Neuronal stem cell (in vitro differentiated cells): Measurements from ENCODE around the gene MSS51.

Experiments used
- DNase-seq: peaks from one replicate; pipeline ENCODE4 v3.0.0-alpha.2; 2013; ENCODE audit warnings: low spot score
- H2AFZ ChIP-seq: one replicate; pipeline ENCODE4 v1.6.1; 2013; ENCODE audit warnings: mild to moderate bottlenecking, low read length, inconsistent platforms
- H2AK5ac ChIP-seq: 2 replicates; pipeline ENCODE4 v1.6.1; 2013; ENCODE audit warnings: low read depth, mild to moderate bottlenecking, inconsistent platforms, low read length, moderate library complexity, mixed read lengths
- H2BK120ac ChIP-seq: 2 replicates; pipeline ENCODE4 v1.6.1; 2013; ENCODE audit warnings: low read depth, mild to moderate bottlenecking, inconsistent platforms, low read length, moderate library complexity, mixed read lengths
- H2BK12ac ChIP-seq: one replicate; pipeline ENCODE4 v1.6.1; 2013; ENCODE audit warnings: low read length, inconsistent platforms
- H2BK15ac ChIP-seq: 2 replicates; pipeline ENCODE4 v1.6.1; 2013; ENCODE audit warnings: mild to moderate bottlenecking, low read length, inconsistent platforms, mixed read lengths
- H2BK5ac ChIP-seq: one replicate; pipeline ENCODE4 v1.6.1; 2013; ENCODE audit warnings: inconsistent platforms, mild to moderate bottlenecking, low read length, moderate library complexity
- H3K14ac ChIP-seq: one replicate; pipeline ENCODE4 v1.6.1; 2013; ENCODE audit warnings: low read length, inconsistent platforms
- H3K18ac ChIP-seq: 2 replicates; pipeline ENCODE4 v1.6.1; 2013; ENCODE audit warnings: low read length, inconsistent platforms
- H3K23ac ChIP-seq: 2 replicates; pipeline ENCODE4 v1.6.1; 2013; ENCODE audit warnings: low read depth, mild to moderate bottlenecking, mixed read lengths, low read length, inconsistent platforms; ENCODE audit not compliant: poor library complexity
- H3K27ac ChIP-seq: replicated peaks from 3 replicates; pipeline ENCODE4 v1.5.1; 2013; ENCODE audit warnings: low read length, inconsistent platforms
- H3K27me3 ChIP-seq, 3 experiments: 2 replicates each; pipeline ENCODE4 v1.6.1; 2013; ENCODE audit warnings: low read length in 3 of 3, mild to moderate bottlenecking in 2 of 3, inconsistent platforms in 1 of 3, low read depth in 1 of 3, mixed read lengths in 1 of 3, moderate library complexity in 1 of 3; ENCODE audit not compliant: control insufficient read depth in 3 of 3, insufficient read depth in 3 of 3
- H3K36me3 ChIP-seq, 2 donors: replicated peaks in 1 of 2; 2 replicates each; pipeline ENCODE4 v1.6.1; 2013; ENCODE audit warnings: low read length in 2 of 2; ENCODE audit not compliant: control insufficient read depth in 2 of 2, insufficient read depth in 2 of 2
- H3K4ac ChIP-seq: 2 replicates; pipeline ENCODE4 v1.6.1; 2013; ENCODE audit warnings: inconsistent platforms, mild to moderate bottlenecking, low read length, moderate library complexity
- H3K4me1 ChIP-seq, 2 donors: 1 replicate in 1 of 2; 2 replicates in 1 of 2; pipeline ENCODE4 v1.6.1; 2013; ENCODE audit warnings: low read length in 2 of 2, low read depth in 1 of 2; ENCODE audit not compliant: control insufficient read depth in 2 of 2, insufficient read depth in 1 of 2
- H3K4me2 ChIP-seq: one replicate; pipeline ENCODE4 v1.6.1; 2013; ENCODE audit warnings: mild to moderate bottlenecking, low read length, inconsistent platforms; ENCODE audit not compliant: insufficient read depth, poor library complexity, severe bottlenecking
- H3K4me3 ChIP-seq, 2 donors: 2 replicates each; pipeline ENCODE4 v1.5.1; 2013; ENCODE audit warnings: low read length in 2 of 2, mild to moderate bottlenecking in 2 of 2, inconsistent platforms in 1 of 2, moderate library complexity in 1 of 2
- H3K79me1 ChIP-seq: one replicate; pipeline ENCODE4 v1.6.1; 2013; ENCODE audit warnings: low read depth, mild to moderate bottlenecking, inconsistent platforms, low read length, moderate library complexity
- H3K9ac ChIP-seq: one replicate; pipeline ENCODE4 v1.6.1; 2013; ENCODE audit warnings: mild to moderate bottlenecking, low read depth, low read length, inconsistent platforms; ENCODE audit not compliant: poor library complexity
- H3K9me3 ChIP-seq, 2 donors: replicated peaks in 1 of 2; 2 replicates each; pipeline versions ENCODE3 to v1.6.1; 2013; ENCODE audit warnings: low read length in 2 of 2, mild to moderate bottlenecking in 2 of 2, inconsistent platforms in 1 of 2, low read depth in 1 of 2, mixed read lengths in 1 of 2, moderate library complexity in 1 of 2; ENCODE audit not compliant: control insufficient read depth in 2 of 2, insufficient read depth in 1 of 2
- H4K8ac ChIP-seq: one replicate; pipeline ENCODE4 v1.6.1; 2013; ENCODE audit warnings: low read depth, mild to moderate bottlenecking, inconsistent platforms, low read length, moderate library complexity
- H4K91ac ChIP-seq: one replicate; pipeline ENCODE4 v1.6.1; 2013; ENCODE audit warnings: low read length, low read depth, mild to moderate bottlenecking, inconsistent platforms; ENCODE audit not compliant: poor library complexity
- WGBS, 2 donors: extraction: QIAGEN DNeasy Blood & Tissue Kit; methylation state at CpG; one replicate each; pipeline ENCODE4 v1.1.7; 2013; ENCODE audit warnings: missing lambda C conversion rate in 2 of 2, mixed read lengths in 1 of 2; ENCODE audit not compliant: insufficient read length in 2 of 2, insufficient replicate concordance in 1 of 2; ENCODE audit errors: extremely low coverage in 2 of 2; 5-methylcytosine and 5-hydroxymethylcytosine counted together

Gene MSS51

DNA sequence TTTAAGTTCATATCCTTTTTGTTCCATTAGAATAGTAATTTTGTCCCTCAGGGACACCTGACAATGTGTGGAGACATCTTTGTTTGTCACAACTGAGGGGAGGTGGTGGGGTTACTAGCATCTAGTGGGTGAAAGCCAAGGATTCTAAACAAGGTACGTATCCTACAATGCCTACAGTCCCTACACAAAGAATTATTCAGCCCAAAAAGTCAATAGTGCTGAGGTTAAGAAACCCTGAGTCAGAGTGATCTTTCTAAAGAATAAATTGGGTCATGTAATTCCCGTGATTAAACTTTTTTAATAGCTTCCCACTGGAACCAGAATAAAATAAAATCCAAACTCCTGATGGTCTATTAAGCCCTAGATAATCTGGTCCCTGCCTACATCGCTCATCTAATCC lies 16.8 kb downstream of the MSS51 start:
- no peak for DNase-seq
- Histone ChIP-seq H2AFZ (no peak overlapping the region), H3K4me2 (no peak overlapping the region)

DNA sequence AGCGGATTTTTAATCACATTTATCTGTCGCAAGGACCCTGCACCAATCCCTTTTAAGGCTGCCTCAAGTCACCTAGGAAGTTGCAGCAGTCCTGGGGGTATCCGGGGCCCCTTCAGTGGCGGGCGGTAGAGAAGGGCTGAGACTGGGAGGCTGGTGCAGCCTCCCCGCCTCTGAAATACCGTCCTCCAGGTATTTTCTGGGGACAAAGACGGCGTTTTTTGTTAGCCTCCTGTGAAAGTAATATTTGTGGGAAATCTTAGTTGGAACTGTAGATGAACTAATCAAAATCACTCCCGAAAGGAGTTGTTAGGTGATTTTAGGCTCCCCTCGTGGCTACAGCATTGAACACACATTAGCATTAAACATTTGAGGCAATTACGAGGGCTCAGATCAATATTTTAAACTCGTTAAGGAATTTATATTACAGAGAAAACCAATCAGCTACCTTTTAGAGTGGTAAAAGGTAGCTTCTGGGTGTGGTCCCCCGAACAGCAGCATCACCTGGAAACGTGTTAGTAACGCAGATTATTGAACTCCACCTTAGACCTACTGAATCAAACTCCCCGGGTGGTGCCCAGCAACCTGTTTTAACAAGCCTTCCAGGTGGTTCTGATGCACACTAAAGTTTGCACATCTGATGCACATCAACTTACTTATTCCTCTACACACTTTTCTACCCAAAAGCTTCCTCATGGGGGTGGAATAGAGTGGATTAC lies 19.0 kb downstream of the MSS51 start:
- no peak overlapping the region for H3K4ac ChIP-seq
- peak overlapping the region; percentile 55 for H3K4me2 ChIP-seq
- H2BK12ac ChIP-seq: no peak overlapping the region
- no peak overlapping the region for H4K8ac ChIP-seq
- H2BK5ac ChIP-seq: peak overlapping the region; percentile 75
- H2BK15ac ChIP-seq: no peak overlapping the region
- H3K14ac ChIP-seq: no peak overlapping the region
- peaks cover 4 to 5% of the 10 kb centered on the region in 2 donors for H3K4me1 ChIP-seq
- no peaks in the 10 kb centered on the region for H3K27me3 ChIP-seq
- peak overlapping the region; percentile 6 for H3K18ac ChIP-seq
- no peak for DNase-seq
- no peak overlapping the region for H4K91ac ChIP-seq
- H3K36me3 ChIP-seq: no peaks in the 10 kb centered on the region
- no peaks in the 10 kb centered on the region for H3K79me1 ChIP-seq
- no peak overlapping the region for H3K9ac ChIP-seq
- peak overlapping the region; percentile 99 for H3K23ac ChIP-seq
- no peak overlapping the region for H2AK5ac ChIP-seq
- no peaks in the 10 kb centered on the region for H3K9me3 ChIP-seq
- no CpG with 5 or more reads among the region's 17 CpGs for WGBS, 2 donors
- H2BK120ac ChIP-seq: no peak overlapping the region
- H3K27ac ChIP-seq: no peak overlapping the region
- peak overlapping the region; percentile 98 for H2AFZ ChIP-seq
- H3K4me3 ChIP-seq: peak overlapping the region; percentile 78 to 83

More for the DNA sequence above, 16.8 kb downstream of the MSS51 start:
- no peak overlapping the region for H2BK120ac ChIP-seq
- H4K8ac ChIP-seq: no peak overlapping the region
- no peak overlapping the region for H3K23ac ChIP-seq
- no peak overlapping the region for H2BK15ac ChIP-seq
- H3K36me3 ChIP-seq: no peaks in the 10 kb centered on the region
- no peak overlapping the region for H2BK12ac ChIP-seq
- H3K14ac ChIP-seq: no peak overlapping the region
- H3K9me3 ChIP-seq: no peaks in the 10 kb centered on the region
- peaks cover 4 to 5% of the 10 kb centered on the region in 2 donors for H3K4me1 ChIP-seq
- no peak overlapping the region for H2BK5ac ChIP-seq
- H2AK5ac ChIP-seq: no peak overlapping the region
- no peak overlapping the region for H4K91ac ChIP-seq
- H3K4ac ChIP-seq: no peak overlapping the region
- H3K18ac ChIP-seq: no peak overlapping the region
- no peak overlapping the region for H3K9ac ChIP-seq
- no peak overlapping the region for H3K4me3 ChIP-seq
- no peaks in the 10 kb centered on the region for H3K27me3 ChIP-seq
- H3K79me1 ChIP-seq: no peaks in the 10 kb centered on the region
- WGBS, 2 donors: no CpG with 5 or more reads among the region's 3 CpGs
- no peak overlapping the region for H3K27ac ChIP-seq

DNA sequence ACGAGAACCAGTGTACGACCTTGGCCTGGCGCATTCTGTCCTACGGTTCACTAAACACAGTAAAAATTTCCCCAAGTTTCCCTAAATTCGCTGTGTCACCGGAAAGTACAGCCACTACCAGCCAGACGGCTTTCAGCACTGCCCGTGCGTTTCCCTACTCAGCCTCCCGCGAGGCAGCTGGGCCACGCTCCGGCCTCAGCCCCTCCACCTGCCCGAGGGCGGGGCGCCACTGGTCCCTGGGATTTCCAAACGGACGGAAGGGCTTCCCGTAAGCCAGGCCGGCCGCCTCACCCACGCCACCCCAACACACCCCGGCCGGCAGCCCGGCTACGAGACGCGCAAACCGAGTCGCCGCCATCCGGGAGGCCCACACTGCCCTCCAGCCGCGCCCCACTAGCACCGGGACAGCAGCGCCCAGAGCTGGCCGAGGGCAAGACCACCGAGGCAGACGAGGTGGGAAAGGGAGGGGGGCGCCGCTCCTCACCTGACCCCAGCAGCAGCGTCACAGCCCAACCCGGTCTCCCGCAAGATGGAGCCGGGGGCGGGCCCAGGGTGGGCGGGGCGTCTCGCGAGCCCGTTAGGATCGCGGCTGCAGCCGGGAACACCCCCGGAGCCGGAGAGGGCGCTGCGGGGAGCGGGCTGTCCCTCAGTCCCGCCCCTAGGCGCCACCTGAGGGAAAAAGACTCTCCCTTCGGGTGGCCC lies 19.7 kb downstream of the MSS51 start, which contains the start of gene ANXA7:
ANXA7 (minus strand) TSS at position 531 of the 702 bp plus-strand sequence. CDS start 13,202 bp downstream, outside the sequence.
- no CpG with 5 or more reads among the region's 62 CpGs for WGBS, 2 donors
- H3K4ac ChIP-seq: no peak within 1 kb of the TSS
- peak within 1 kb of the TSS; percentile 75 for H2BK5ac ChIP-seq
- H4K8ac ChIP-seq: no peak within 1 kb of the TSS
- peak within 1 kb of the TSS; percentile 89 for H2BK15ac ChIP-seq
- no peaks in the 10 kb centered on the region for H3K36me3 ChIP-seq
- H3K9ac ChIP-seq: peak within 1 kb of the TSS; percentile 96
- peak within 1 kb of the TSS; percentile 99 for H3K23ac ChIP-seq
- H2AK5ac ChIP-seq: no peak within 1 kb of the TSS
- peak within 1 kb of the TSS; percentile 26 for H2BK120ac ChIP-seq
- H3K18ac ChIP-seq: peak within 1 kb of the TSS; percentile 99
- H3K9me3 ChIP-seq: no peaks in the 10 kb centered on the region
- no peaks in the 10 kb centered on the region for H3K27me3 ChIP-seq
- H3K4me1 ChIP-seq: peaks cover 4 to 5% of the 10 kb centered on the region in 2 donors
- peak within 1 kb of the TSS; percentile 78 to 96 for H3K4me3 ChIP-seq
- H2AFZ ChIP-seq: peak within 1 kb of the TSS; percentile 98
- peak within 1 kb of the TSS; percentile 72 for H3K4me2 ChIP-seq
- DNase-seq: peak; percentile 87
- H3K79me1 ChIP-seq: no peaks in the 10 kb centered on the region
- peak within 1 kb of the TSS; percentile 68 for H3K27ac ChIP-seq
- no peak within 1 kb of the TSS for H2BK12ac ChIP-seq
- peak within 1 kb of the TSS; percentile 91 for H3K14ac ChIP-seq
- H4K91ac ChIP-seq: no peak within 1 kb of the TSS

DNA sequence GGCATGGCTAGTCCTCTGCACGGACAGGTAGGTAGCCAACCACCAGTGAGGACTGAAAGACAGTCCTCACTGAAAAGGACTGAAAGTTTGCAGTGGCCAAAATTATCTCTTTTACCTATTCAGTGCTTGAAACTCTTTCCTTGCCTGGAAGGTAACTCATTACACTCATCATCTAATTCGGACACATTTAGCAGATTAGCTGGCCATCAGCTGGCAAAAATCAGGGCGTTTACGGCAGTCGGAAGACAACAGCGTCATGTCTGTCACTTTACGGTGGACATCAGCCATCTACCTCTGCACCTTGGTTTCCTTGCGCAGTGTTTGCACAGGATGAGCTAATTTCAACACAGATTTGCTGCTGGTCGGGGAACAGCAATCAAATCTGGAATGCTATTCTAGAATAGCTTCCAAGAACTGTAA lies 20.2 kb downstream of the MSS51 start:
- Histone ChIP-seq H3K23ac (no peak overlapping the region), H3K36me3 (no peaks in the 10 kb centered on the region), H3K4me2 (peak overlapping the region; percentile 72), H3K18ac (peak overlapping the region; percentile 99), H2BK120ac (no peak overlapping the region), H2AFZ (peak overlapping the region; percentile 98), H3K9me3 (no peaks in the 10 kb centered on the region), H3K14ac (no peak overlapping the region), H2BK15ac (no peak overlapping the region), H2BK5ac (no peak overlapping the region), H4K91ac (no peak overlapping the region), H2BK12ac (no peak overlapping the region), H3K4ac (no peak overlapping the region), H3K4me1 (peaks cover 4 to 5% of the 10 kb centered on the region in 2 donors), H2AK5ac (no peak overlapping the region), H3K27ac (no peak overlapping the region), H3K27me3 (no peaks in the 10 kb centered on the region), H3K4me3 (peak overlapping the region; percentile 78 to 96), H3K79me1 (no peaks in the 10 kb centered on the region), H3K9ac (peak overlapping the region; percentile 96), H4K8ac (no peak overlapping the region)
- DNase-seq: no peak
- WGBS, 2 donors: no CpG with 5 or more reads among the region's 9 CpGs
